GM18502 (cell line): ENCODE results near the gene ACOXL.

Experiments
- ATAC-seq: cut with Tn5 transposase; IDR thresholded peaks from one replicate; pipeline ENCODE4 v1.9.1; 2021; ENCODE audit warnings: mild to moderate bottlenecking; ENCODE audit not compliant: unreplicated experiment, poor library complexity

The ACOXL gene

GRCh38 chr2:110718382-110718781, 14.0 kb upstream of the ACOXL start:
- no peak for ATAC-seq

GRCh38 chr2:110718990-110719389, 13.4 kb upstream of the ACOXL start:
- ATAC-seq, result no peak

GRCh38 chr2:110720547-110720946, 11.8 kb upstream of the ACOXL start:
- ATAC-seq, result no peak

GRCh38 chr2:110724820-110725219, 7.6 kb upstream of the ACOXL start:
- ATAC-seq, result no peak

GRCh38 chr2:110725370-110725769, 7.0 kb upstream of the ACOXL start:
- ATAC-seq, result no peak

- no peak for ATAC-seq
Measured at GRCh38 chr2:110725859-110726258, 6.5 kb upstream of the ACOXL start.

- no peak for ATAC-seq
Measured at GRCh38 chr2:110726285-110726684, 6.1 kb upstream of the ACOXL start.

GRCh38 chr2:110727923-110728322, 4.5 kb upstream of the ACOXL start:
- ATAC-seq, result no peak

GRCh38 chr2:110729106-110729505, 3.3 kb upstream of the ACOXL start:
- no peak for ATAC-seq

- ATAC-seq, result no peak
Measured at GRCh38 chr2:110731064-110731463, 1.3 kb upstream of the ACOXL start.

GRCh38 chr2:110735366-110735765, 3.0 kb downstream of the ACOXL start:
- ATAC-seq, result no peak

- ATAC-seq, result no peak
Measured at GRCh38 chr2:110737783-110738182, 5.4 kb downstream of the ACOXL start.

GRCh38 chr2:110740747-110741349, 8.5 kb downstream of the ACOXL start:
- no peak for ATAC-seq

GRCh38 chr2:110741491-110741980, 9.2 kb downstream of the ACOXL start:
- ATAC-seq, result no peak

GRCh38 chr2:110742412-110742811, 10.0 kb downstream of the ACOXL start:
- no peak for ATAC-seq

- ATAC-seq, result no peak
Measured at GRCh38 chr2:110743600-110743999, 11.2 kb downstream of the ACOXL start.

- no peak for ATAC-seq
Measured at GRCh38 chr2:110744429-110744828, 12.1 kb downstream of the ACOXL start.

- ATAC-seq, result no peak
Measured at GRCh38 chr2:110745048-110745447, 12.7 kb downstream of the ACOXL start.

GRCh38 chr2:110746586-110747521, 14.5 kb downstream of the ACOXL start:
- no peak for ATAC-seq

GRCh38 chr2:110747522-110748488, 15.4 kb downstream of the ACOXL start:
- no peak for ATAC-seq
